ENCODE measurements around the gene SCAP.
"Not testable (repeated sequence)": the region's sequence is repeated elsewhere in the genome, so short reads cannot be mapped to it uniquely, and the experiment has no call there.

Gene SCAP

GRCh38 chr3:47399531-47400270 is 76.0 kb downstream of the SCAP start:
- DNase-seq (ENCODE audit: low read depth in 1 of 2, low spot score in 1 of 2) = no peak

- no peak for DNase-seq (ENCODE audit: low read depth in 1 of 2, low spot score in 1 of 2)
Measured at GRCh38 chr3:47399016-47399415, 76.7 kb downstream of the SCAP start.

GRCh38 chr3:47398228-47398627 is 77.5 kb downstream of the SCAP start:
- DNase-seq (ENCODE audit: low read depth in 1 of 2, low spot score in 1 of 2) = no peak

- DNase-seq (ENCODE audit: low read depth in 1 of 2, low spot score in 1 of 2) = no peak
Measured at GRCh38 chr3:47394881-47395280, 80.9 kb downstream of the SCAP start.

GRCh38 chr3:47394140-47394870 is 81.4 kb downstream of the SCAP start:
- no peak for DNase-seq (ENCODE audit: low read depth in 1 of 2, low spot score in 1 of 2)

GRCh38 chr3:47392933-47393332 is 82.8 kb downstream of the SCAP start:
- no peak for DNase-seq (ENCODE audit: low read depth in 1 of 2, low spot score in 1 of 2)

- no peak for DNase-seq (ENCODE audit: low read depth in 1 of 2, low spot score in 1 of 2)
Measured at GRCh38 chr3:47385796-47386195, 89.9 kb downstream of the SCAP start.

GRCh38 chr3:47385007-47385406 is 90.7 kb downstream of the SCAP start:
- DNase-seq (ENCODE audit: low read depth in 1 of 2, low spot score in 1 of 2) = no peak

GRCh38 chr3:47384425-47384824 is 91.3 kb downstream of the SCAP start:
- DNase-seq (ENCODE audit: low read depth in 1 of 2, low spot score in 1 of 2) = no peak

- DNase-seq (ENCODE audit: low read depth in 1 of 2, low spot score in 1 of 2) = peak; percentile 31 to 54
Measured at GRCh38 chr3:47381317-47382157, 94.2 kb downstream of the SCAP start.

- DNase-seq (ENCODE audit: low read depth in 1 of 2, low spot score in 1 of 2) = peak; percentile 98
Measured at GRCh38 chr3:47380601-47381316, 95.0 kb downstream of the SCAP start, which contains the start of gene PTPN23. PTPN23 (plus strand) TSS chr3:47381021; CDS start chr3:47381097, 76 bp downstream.

- DNase-seq (ENCODE audit: low read depth in 1 of 2, low spot score in 1 of 2) = no peak
Measured at GRCh38 chr3:47380026-47380600, 95.6 kb downstream of the SCAP start.

GRCh38 chr3:47379411-47379899 is 96.3 kb downstream of the SCAP start:
- DNase-seq (ENCODE audit: low read depth in 1 of 2, low spot score in 1 of 2) = no peak

GRCh38 chr3:47378869-47379268 is 96.9 kb downstream of the SCAP start:
- DNase-seq (ENCODE audit: low read depth in 1 of 2, low spot score in 1 of 2) = no peak

GRCh38 chr3:47377186-47377585 is 98.6 kb downstream of the SCAP start:
- no peak for DNase-seq (ENCODE audit: low read depth in 1 of 2, low spot score in 1 of 2)

- DNase-seq (ENCODE audit: low read depth in 1 of 2, low spot score in 1 of 2) = no peak
Measured at GRCh38 chr3:47376393-47376792, 99.3 kb downstream of the SCAP start.

GRCh38 chr3:47374587-47374986 is 101.2 kb downstream of the SCAP start:
- no peak for DNase-seq (ENCODE audit: low read depth in 1 of 2, low spot score in 1 of 2)

- no peak for DNase-seq (ENCODE audit: low read depth in 1 of 2, low spot score in 1 of 2)
Measured at GRCh38 chr3:47370887-47371697, 104.6 kb downstream of the SCAP start.

- not testable (repeated sequence) for DNase-seq (ENCODE audit: low read depth in 1 of 2, low spot score in 1 of 2)
Measured at GRCh38 chr3:47370020-47370419, 105.7 kb downstream of the SCAP start.

- no peak for DNase-seq (ENCODE audit: low read depth in 1 of 2, low spot score in 1 of 2)
Measured at GRCh38 chr3:47367631-47368030, 108.1 kb downstream of the SCAP start.

Data from stimulated activated CD4-positive, alpha-beta T cell treated with anti-CD3 and anti-CD28 coated beads, Interleukin-15, amount 100 ng/mL, for 1 hour (primary cell).